GM18907 (cell line): ENCODE results near the gene CDT1.

Experiments
- ATAC-seq: cut with Tn5 transposase; IDR thresholded peaks from one replicate; pipeline ENCODE4 v1.9.1; 2021; ENCODE audit warnings: mild to moderate bottlenecking, moderate library complexity; ENCODE audit not compliant: unreplicated experiment

The CDT1 gene

DNA sequence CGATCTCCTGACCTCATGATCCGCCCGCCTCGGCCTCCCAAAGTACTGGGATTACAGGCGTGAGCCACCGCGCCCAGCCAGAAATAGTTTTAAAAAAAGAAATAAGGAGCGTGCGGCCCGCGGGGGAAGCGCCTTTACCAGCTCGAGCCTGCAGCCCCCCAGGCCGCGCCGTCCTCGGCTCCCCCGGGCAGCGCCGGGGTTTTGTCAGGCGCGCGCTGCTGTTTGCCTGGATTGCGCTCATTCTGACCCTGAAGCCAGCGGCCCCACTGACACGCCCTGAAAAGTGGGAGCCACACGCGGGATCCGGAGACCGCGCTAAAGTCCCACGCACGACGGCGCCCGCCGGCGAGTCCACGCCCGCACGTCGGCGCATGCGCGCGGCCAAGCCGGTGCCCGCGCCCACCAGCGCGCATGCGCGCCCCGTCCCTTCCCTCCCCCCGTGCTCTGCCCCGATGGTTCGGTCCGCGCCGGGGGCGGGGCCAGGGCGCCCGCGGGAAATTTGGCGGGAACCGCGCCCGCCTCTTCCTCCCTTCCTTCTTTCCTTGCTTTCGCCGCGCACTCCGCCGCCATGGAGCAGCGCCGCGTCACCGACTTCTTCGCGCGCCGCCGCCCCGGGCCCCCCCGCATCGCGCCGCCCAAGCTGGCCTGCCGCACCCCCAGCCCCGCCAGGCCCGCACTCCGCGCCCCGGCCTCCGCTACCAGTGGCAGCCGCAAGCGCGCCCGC is at the start of gene CDT1:
CDT1 (plus strand) TSS at position 526 of the 724 bp plus-strand sequence; CDS start at position 569, 43 bp downstream.
- ATAC-seq: peak; percentile 46

- no peak for ATAC-seq
These were observed 49.3 kb upstream of the CDT1 start for GRCh38 chr16:88754109-88754911.

DNA sequence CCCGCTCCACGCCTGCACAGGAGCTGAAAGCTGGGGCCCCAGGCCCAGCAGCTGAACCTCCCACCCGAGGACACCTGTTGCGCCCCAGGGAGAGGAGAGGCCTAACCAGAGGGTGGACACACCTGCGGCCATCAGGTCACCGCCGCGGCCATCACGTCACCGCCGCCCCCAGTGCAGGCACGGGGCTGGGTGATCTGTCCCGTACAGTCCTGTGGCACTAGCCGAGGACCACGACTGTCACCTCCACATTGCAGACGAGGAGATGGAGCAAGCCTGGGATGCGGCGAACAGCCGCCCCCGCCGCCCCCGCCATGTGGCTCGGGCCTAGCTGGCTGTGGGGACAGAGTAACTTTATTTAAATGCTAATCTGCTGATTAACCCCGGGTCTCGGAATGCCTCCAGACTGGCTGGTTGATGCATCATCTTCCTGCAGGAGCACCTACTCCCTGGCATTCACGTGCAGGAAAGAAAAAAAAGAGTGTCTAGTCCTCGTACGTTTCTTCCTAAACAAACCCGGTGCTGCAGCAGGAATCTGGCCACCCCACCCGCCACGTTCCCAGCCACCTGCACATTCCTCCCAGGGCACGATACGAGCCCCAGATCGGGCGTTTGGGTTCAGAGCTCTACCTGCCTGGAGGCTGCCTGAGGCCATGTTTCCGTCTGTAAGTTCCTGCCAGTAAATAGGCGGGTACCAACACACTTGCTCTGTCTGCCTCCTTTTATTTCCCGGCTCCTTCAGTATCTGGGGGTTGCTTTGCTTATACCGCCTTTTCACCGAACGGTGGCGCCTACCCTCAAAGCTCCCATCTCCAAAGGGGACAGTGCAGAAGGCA is 48.5 kb upstream of the CDT1 start:
- no peak for ATAC-seq

DNA sequence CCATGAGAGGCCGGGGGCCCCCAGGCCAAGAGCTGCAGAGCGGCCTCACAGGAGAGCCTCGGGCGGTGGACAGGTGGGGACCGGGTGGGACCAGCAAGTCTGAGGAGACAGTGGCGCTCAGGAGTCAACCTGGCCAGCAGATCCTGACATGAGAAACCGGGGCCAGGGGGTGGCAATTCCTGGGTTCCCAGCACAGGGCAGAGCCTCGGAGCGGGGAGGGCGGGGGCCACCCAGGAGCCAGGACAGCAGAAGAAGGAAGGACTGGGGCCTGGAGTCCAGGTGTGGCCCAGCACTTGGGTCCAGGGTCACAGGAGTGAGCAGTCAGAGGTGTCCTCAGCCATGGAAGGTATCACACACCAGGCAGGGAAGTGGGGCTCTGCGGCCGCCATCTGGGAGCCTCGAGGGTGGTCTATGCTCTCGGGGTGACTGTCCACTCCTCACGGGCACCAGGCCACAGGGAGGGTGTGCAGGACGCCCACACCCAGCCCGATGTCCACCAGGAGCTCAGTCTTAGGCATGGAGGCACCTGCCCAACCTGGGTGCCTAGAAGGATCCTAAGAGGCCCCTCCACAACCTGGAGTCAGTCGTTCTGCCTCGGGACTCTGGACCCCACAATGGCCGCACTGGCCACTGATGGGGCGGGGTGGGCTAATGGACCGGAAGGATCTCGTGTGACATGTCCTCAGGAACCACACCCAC is 47.7 kb upstream of the CDT1 start:
- no peak for ATAC-seq

GRCh38 chr16:88758227-88758943 is 45.2 kb upstream of the CDT1 start:
- ATAC-seq: no peak

DNA sequence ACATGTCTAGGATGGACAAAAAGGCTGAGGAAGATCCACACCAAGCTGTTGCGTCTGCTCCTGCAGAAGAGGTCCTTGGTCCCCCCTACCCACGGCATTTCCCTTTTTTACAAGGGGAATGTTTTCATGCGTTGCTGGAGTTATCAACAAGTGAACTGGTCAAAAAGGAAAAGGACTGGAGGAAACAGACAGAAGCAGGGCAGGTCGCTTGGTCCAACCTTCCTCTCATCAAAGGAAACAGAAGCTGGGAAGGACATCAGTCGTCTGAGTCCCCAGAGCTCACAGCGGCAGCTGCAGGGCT is 44.7 kb upstream of the CDT1 start:
- ATAC-seq: no peak

- no peak for ATAC-seq
These were observed 44.2 kb upstream of the CDT1 start for GRCh38 chr16:88759245-88759975.

DNA sequence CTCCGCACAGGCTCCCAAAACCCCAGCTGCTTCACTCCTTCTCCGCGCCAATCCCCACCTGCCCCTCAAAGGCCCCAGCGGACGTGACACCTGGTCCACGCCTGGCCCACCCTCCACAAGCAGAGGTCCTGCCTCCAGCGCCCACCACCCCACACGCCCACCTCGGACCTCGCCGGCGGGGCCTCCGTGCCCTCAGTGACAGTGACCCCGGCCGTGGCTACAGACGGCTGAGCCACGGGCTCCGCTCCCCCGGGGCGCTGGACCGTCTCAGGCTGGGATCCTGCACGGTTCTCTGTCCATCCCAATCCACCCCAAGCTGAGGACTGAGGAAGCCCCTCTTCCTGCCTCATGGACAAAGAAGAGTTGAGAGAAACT is 43.6 kb upstream of the CDT1 start:
- ATAC-seq: no peak

DNA sequence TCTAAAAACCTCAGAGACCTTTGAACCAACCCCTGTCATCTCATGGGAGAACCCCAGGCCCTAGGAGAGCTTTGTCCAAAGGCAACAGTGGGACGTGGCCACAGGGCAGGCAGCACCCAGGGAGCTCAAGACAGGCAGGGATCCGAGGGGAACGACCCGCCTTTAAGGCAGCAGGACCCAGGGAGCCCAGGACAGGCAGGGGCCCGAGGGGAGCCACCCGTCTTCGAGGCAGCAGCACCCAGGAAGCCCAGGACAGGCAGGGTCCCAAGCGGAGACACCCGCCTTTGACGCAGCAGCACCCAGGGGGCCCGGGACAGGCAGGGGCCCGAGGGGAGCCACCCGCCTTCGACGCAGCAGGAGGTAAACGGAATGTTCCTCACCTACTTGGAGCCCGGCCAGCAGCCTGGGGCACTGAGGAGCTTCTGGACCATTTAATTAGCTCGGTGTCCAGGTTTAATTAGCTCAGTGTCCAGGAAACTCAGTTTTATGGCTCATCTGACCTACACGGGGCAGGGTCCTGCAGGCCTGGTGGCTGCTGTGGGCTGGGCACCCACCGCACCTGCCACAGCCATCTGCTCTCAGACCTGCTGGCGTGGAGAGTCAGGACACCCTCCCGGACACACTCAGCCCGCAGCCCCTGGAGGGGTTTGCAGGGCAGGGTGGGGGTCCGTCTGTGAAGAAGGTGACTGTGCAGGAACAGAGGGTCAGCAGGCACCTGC is 43.0 kb upstream of the CDT1 start:
- no peak for ATAC-seq

DNA sequence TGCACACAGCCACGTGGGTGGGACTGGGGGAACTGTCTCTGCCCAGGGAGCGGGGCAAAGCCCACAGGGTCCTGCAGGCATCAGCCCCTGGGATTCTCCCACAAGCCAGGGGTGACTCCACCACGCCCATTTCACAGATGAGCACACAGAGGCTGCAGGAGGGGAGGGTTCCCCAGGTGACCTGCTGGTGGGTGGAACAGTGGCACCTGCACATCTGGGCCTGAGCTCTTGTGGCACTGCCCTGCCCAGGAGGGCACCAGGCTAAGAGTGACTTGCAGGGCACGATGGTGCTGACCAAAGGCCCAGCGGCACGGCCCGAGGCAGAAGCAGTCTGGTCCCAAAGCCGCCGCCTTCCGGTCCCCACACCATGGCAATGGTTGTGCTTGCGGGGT is 42.5 kb upstream of the CDT1 start:
- no peak for ATAC-seq

DNA sequence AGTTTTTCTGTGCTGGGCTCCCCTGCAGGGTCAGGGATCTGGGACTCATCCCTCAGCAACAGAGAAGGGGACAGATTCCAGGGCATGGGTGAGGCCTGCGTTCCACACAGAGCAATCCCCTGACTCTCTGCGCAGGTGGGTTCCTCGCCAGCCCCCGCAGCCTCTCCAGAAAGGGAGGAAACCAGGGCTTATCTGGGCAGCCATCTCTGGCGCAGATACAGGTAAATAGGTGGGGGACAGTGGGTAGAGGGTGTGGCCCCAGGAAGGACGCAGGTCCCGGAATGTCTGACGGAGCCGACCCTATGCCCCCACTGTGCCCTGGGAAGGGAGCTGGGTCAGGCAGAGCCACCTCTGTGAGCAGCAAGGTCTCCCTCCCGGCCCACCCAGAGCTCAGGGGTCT is 41.8 kb upstream of the CDT1 start:
- ATAC-seq: no peak

- ATAC-seq: no peak
These were observed 41.2 kb upstream of the CDT1 start for GRCh38 chr16:88762258-88762870.

GRCh38 chr16:88762941-88763340 is 40.6 kb upstream of the CDT1 start:
- ATAC-seq: no peak

- no peak for ATAC-seq
These were observed 40.0 kb upstream of the CDT1 start for GRCh38 chr16:88763502-88764053.

DNA sequence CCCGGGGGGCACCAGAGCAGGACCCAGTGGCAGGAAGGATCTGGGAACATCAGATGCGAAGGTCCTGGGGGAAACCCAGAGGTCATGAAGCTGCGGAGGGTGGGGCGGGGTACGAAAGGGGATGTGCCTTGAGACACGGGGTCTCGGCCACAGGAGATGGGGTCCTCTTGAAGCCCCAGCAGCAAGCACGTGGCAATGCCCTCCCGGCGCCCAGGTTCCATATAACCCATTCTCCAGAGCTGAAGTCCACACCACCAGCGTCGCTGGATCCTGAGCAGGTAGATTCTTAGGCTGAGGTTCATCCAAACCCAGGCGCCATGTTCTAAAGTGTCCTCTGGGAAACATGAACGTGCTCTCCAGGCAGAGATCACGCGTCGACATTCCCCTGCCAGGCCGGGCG is 39.5 kb upstream of the CDT1 start:
- no peak for ATAC-seq

GRCh38 chr16:88764913-88765349 is 38.7 kb upstream of the CDT1 start:
- no peak for ATAC-seq

GRCh38 chr16:88766975-88767374 is 36.6 kb upstream of the CDT1 start:
- ATAC-seq: no peak

DNA sequence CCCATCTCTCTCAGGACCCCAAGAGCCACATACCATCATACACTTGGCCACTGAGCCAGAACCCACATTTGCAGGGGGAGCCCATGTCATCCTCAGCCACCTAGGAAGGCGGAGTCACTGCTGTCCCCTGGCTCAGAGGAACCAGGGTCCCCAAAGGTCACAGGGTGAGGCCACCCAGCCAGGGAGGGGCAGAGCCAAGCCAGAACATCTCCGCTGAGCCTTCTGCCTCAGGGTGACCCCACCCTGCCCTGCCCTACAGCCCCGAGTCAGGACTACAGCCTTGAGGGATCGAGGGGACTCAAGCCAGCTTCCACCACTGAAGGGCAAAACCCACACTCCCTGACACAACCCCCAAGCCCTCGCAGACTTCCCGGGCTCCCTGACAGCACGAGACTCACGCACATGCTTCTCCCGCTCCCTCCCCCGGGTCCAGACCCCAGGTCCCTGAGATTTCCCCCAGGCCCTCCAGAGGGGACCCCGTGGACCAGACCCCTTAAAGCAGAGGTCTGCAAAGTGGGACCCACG is 36.0 kb upstream of the CDT1 start:
- no peak for ATAC-seq
